T-helper 17 cell (primary cell): ENCODE results near the gene MRPL46. TPM values are rescaled to one million over a fixed set of nuclear protein-coding genes. Genes with fewer than 3 reads are reported as not detected.

Source experiments
- ATAC-seq: fragments of 150-1000 bp; cut with Tn5 transposase; 2 replicates; pipeline ENCODE4 v1.10.0; 2021; ENCODE audit warnings: mild to moderate bottlenecking, moderate library complexity
- DNase-seq, 3 donors: peaks; one replicate each; pipeline versions ENCODE4 v3.0.0 to v3.0.0-alpha.2; 2020 to 2021
- H3K9me3 ChIP-seq: one replicate; pipeline ENCODE4 v1.7.0; 2013; ENCODE audit warnings: low read length, mild to moderate bottlenecking; ENCODE audit not compliant: control insufficient read depth, poor library complexity, severe bottlenecking
- H3K27ac Mint-ChIP-seq: one replicate; pipeline ENCODE4 v1.8.0; 2022; ENCODE audit warnings: mild to moderate bottlenecking, moderate library complexity, mixed read lengths
- H3K27me3 Mint-ChIP-seq: one replicate; pipeline ENCODE4 v1.8.0; 2022; ENCODE audit warnings: mixed read lengths
- H3K36me3 Mint-ChIP-seq: one replicate; pipeline ENCODE4 v1.8.0; 2022; ENCODE audit warnings: low read depth, mixed read lengths
- H3K4me1 Mint-ChIP-seq: one replicate; pipeline ENCODE4 v1.8.0; 2022; ENCODE audit warnings: mild to moderate bottlenecking, mixed read lengths
- H3K4me3 Mint-ChIP-seq: one replicate; pipeline ENCODE4 v1.8.0; 2022; ENCODE audit warnings: mild to moderate bottlenecking, moderate library complexity, mixed read lengths
- total RNA-seq, 4 donors: library from RNA in 2 of 4; stranded (reverse) in 2 of 4; gene quantifications; one replicate each; pipeline ENCODE4 v1.2.3 and lab custom pipeline; 2022 to 2026

MRPL46 gene
- total RNA-seq, 2 donors from 2014 or later, result 11.7 to 12.5 TPM

DNA sequence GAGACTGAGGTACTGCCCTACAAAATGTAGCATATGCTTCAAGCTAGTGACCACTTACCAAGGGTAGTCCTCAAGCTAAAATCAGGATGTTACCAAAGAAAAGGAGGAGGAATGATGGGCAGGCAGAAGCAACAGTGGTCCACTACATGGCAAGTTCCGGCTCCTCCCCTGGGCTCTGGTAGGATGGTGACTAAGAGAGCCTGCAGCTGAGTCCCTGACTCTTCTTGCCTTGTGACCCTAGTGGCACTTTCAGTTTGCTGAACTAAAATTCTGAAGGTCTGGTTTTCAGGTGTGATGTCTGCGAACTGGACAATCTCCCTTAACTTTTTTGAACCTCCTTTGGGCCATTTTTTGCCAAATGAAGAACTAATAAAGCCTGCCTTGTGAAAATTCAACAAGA, 40.9 kb downstream of the MRPL46 start:
- ATAC-seq, result no peak
- Mint-ChIP-seq H3K4me1 (no peaks in the 10 kb centered on the region), H3K36me3 (no peaks in the 10 kb centered on the region), H3K27ac (no peak overlapping the region), H3K27me3 (peaks cover 57% of the 10 kb centered on the region), H3K4me3 (no peak overlapping the region)
- no peak for DNase-seq
- no peaks in the 10 kb centered on the region for H3K9me3 ChIP-seq

DNA sequence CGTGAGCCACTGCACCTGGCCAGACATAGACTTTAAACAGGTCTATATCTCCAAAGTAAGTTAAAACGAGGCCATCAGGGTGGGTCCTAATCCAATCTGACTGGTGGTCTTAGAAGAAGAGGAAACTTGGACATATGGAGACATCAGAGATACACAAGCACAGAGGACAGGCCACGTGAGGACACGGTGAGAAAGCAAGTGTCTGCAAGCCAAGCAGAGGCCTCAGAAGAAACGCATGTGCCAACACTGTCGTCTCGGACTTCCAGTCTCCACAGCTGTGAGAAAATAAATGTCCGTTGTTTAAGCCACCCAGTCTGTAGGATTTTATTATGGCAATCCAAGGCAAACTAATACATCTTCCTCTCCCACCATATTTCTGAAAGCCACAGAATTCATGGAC, 43.9 kb downstream of the MRPL46 start:
- Mint-ChIP-seq H3K27me3 (peaks cover 56% of the 10 kb centered on the region), H3K4me3 (no peak overlapping the region), H3K27ac (no peak overlapping the region), H3K4me1 (no peaks in the 10 kb centered on the region), H3K36me3 (no peaks in the 10 kb centered on the region)
- ATAC-seq (no peak), DNase-seq (no peak)
- no peaks in the 10 kb centered on the region for H3K9me3 ChIP-seq

DNA sequence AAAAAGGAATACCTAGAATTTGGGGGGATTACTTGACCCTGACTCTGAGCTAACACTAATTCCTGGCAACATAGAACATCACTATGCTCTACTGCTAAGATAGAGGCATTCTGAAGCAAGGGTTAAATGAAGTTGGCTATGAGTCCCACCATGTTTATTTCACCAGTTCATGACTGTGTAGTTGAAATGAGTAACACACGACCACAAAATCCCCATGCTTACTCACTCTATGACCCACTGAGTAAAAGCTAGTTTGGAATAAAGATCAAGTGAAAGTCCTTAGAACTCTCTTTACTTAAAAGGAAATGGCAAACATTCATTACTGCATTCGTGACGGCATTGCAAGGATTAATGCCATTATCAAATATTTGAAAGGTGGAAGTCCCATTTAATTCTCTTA, 47.4 kb downstream of the MRPL46 start:
- Mint-ChIP-seq H3K36me3 (no peaks in the 10 kb centered on the region), H3K4me3 (no peak overlapping the region), H3K27ac (no peak overlapping the region), H3K27me3 (peaks cover 48% of the 10 kb centered on the region), H3K4me1 (no peaks in the 10 kb centered on the region)
- H3K9me3 ChIP-seq, result no peaks in the 10 kb centered on the region
- DNase-seq (no peak), ATAC-seq (no peak)

Other genes starting within 250 kb of the MRPL46 start
- not detected for gene NTRK3, start 210.6 kb downstream of the MRPL46 start, total RNA-seq
- gene MRPS11, start 320 bp upstream of the MRPL46 start, total RNA-seq, result 10 to 100 TPM; 18.6 to 19.3 TPM
- gene DET1, start 79.3 kb upstream of the MRPL46 start, total RNA-seq, result 1 to 10 TPM; 1.9 to 3.6 TPM
- gene AEN, start 154.0 kb upstream of the MRPL46 start, total RNA-seq, result 10 to 100 TPM; 32.2 to 41.0 TPM
- 100 to 1,000 TPM; 124 to 141 TPM for gene ISG20, start 171.6 kb upstream of the MRPL46 start, total RNA-seq